Ascending aorta (tissue), 2 donors: ENCODE data around the gene CRIP3. TPM values are rescaled to one million over a fixed set of nuclear protein-coding genes. Genes with fewer than 3 reads are reported as not detected.
A peak's percentile ranks its signal among the peaks of the same experiment; 100 is the strongest.

Experiments used
- DNase-seq, 2 donors: peaks; one replicate each; pipeline ENCODE4 v3.0.0-alpha.2; 2019; ENCODE audit warnings: low spot score in 2 of 2
- H3K27ac ChIP-seq, 2 donors: fragments of 200-600 bp; sonication (generic); one replicate each; pipeline ENCODE4 v1.5.1; 2016 to 2017; ENCODE audit warnings: mild to moderate bottlenecking in 1 of 2
- H3K27me3 ChIP-seq: fragments of 200-600 bp; sonication (generic); one replicate; pipeline ENCODE4 v1.5.1; 2017
- H3K36me3 ChIP-seq, 2 donors: fragments of 200-600 bp; sonication (generic); one replicate each; pipeline ENCODE4 v1.5.1; 2016
- H3K4me1 ChIP-seq, 2 donors: fragments of 200-600 bp; sonication (generic); one replicate each; pipeline ENCODE4 v1.5.1; 2016 to 2017; ENCODE audit warnings: mild to moderate bottlenecking in 1 of 2
- H3K4me3 ChIP-seq, 2 donors: fragments of 200-600 bp; sonication (generic); one replicate each; pipeline ENCODE4 v1.5.1; 2016 to 2017; ENCODE audit warnings: mild to moderate bottlenecking in 1 of 2
- H3K9me3 ChIP-seq, 2 donors: fragments of 200-600 bp; sonication (generic); one replicate each; pipeline ENCODE4 v1.5.1; 2016
- CTCF ChIP-seq, 3 experiments: fragments of 200-600 bp in 2 of 3; fragments of 450-650 bp in 1 of 3; sonication (generic) in 2 of 3; IDR thresholded peaks; one replicate each; pipeline ENCODE4 v1.5.1; 2016 to 2019; ENCODE audit warnings: antibody characterized with exemption in 3 of 3, mild to moderate bottlenecking in 1 of 3, moderate library complexity in 1 of 3
- intact Hi-C: fragments of 100-400 bp; cut with DNase I; formaldehyde crosslinking; loops from one replicate; pipeline ENCODE4 v1.15.1; 2023
- total RNA-seq: library from RNA; depleted of rRNA; stranded (reverse); fragments of >200 nt; gene quantifications from one replicate; pipeline ENCODE4 v1.1.0, GENCODE V29; 2016

CRIP3 gene
- total RNA-seq, 1 donor from 2014 or later = not detected

GRCh38 chr6:43276577-43277305 is 31.9 kb downstream of the CRIP3 start:
- H3K36me3 ChIP-seq = no peaks in the 10 kb centered on the region
- no peak for DNase-seq
- H3K27me3 ChIP-seq = peaks cover 5% of the 10 kb centered on the region
- no peak overlapping the region for H3K27ac ChIP-seq
- no peak overlapping the region for H3K4me3 ChIP-seq
- intact Hi-C loops = no loop called here
- H3K4me1 ChIP-seq = peaks cover 6 to 9% of the 10 kb centered on the region in 2 donors
- H3K9me3 ChIP-seq = no peaks in the 10 kb centered on the region
- TF ChIP-seq CTCF (IDR thresholded peaks at IDR 0.05) = no peak

- TF ChIP-seq CTCF (IDR thresholded peaks at IDR 0.05) = no peak
- Histone ChIP-seq H3K27ac (no peak overlapping the region), H3K36me3 (no peaks in the 10 kb centered on the region), H3K9me3 (no peaks in the 10 kb centered on the region), H3K4me1 (peaks cover 6 to 9% of the 10 kb centered on the region in 2 donors), H3K4me3 (peak overlapping the region; percentile 40 to 68), H3K27me3 (peaks cover 5% of the 10 kb centered on the region)
- no peak for DNase-seq
- intact Hi-C loops = no loop called here
These were observed 32.6 kb downstream of the CRIP3 start for GRCh38 chr6:43275801-43276576.

- no peaks in the 10 kb centered on the region for H3K36me3 ChIP-seq
- intact Hi-C loops = no loop called here
- peaks cover 5% of the 10 kb centered on the region for H3K27me3 ChIP-seq
- H3K4me1 ChIP-seq = peaks cover 6 to 9% of the 10 kb centered on the region in 2 donors
- H3K27ac ChIP-seq = no peak overlapping the region
- DNase-seq = no peak
- TF ChIP-seq CTCF (IDR thresholded peaks at IDR 0.05) = no peak
- no peaks in the 10 kb centered on the region for H3K9me3 ChIP-seq
- H3K4me3 ChIP-seq = peak overlapping the region; percentile 40 to 68
These were observed 33.6 kb downstream of the CRIP3 start for GRCh38 chr6:43274916-43275597.

DNA sequence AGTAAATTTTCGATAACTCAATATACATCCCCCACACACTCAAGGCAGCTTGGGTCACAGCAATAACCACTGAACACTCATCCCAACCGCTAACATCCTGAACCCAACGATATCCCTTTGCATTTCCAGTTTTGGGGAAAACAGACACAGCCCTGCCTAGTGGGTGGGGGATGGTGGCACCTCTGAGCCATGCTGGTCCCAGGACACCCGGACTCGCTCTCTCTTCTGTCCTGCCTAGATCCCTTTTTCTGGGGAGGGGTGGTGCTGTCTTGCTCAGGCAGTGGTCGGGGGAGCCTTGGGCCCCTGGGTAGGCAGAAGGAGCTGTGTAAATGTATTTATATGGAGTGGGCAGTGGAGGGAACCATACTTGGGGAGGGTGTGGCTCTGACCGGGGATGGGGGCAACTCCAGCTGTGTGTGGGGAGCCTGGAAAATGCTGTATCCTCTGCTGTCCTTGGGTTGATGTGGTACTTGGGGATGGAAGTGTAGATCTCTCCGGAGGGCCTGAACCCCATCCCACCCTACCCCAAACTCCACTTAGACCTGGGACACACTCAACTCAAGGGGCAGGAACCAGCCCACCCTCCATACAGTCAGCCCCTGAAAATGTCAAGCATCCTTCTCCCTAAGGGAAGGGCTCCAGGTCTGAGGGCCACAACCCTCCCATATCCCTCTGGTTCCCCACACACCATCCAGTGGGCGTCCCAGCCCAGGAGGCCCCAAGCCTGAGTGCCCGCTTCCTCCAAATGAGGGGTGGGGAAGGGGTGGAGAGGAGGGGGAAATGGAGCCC is 34.3 kb downstream of the CRIP3 start:
- no peaks in the 10 kb centered on the region for H3K9me3 ChIP-seq
- peaks cover 6 to 9% of the 10 kb centered on the region in 2 donors for H3K4me1 ChIP-seq
- TF ChIP-seq CTCF (IDR thresholded peaks at IDR 0.05) = no peak
- no peak overlapping the region for H3K27ac ChIP-seq
- H3K36me3 ChIP-seq = no peaks in the 10 kb centered on the region
- DNase-seq = no peak
- peaks cover 12% of the 10 kb centered on the region for H3K27me3 ChIP-seq
- intact Hi-C loops = no loop called here
- no peak overlapping the region for H3K4me3 ChIP-seq

DNA sequence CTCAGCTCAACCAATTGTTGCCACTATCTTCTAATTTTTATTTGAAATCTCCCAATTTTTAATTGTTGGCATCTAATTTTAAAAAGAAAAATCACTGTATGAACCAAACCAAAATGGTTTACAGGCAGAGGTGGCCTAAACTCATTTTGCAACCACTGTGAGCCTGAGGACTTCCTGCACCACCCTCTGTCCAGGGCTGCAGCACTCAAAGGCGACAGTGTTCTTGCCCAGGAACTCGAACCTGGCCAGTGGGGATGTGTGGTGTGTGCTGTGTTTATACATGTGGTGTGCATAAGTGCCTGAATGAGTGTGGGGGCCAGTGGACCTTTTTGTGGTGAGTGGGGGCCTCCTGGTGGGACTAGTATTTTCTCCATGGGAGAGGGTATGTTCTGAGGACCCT is 34.9 kb downstream of the CRIP3 start:
- no peak overlapping the region for H3K27ac ChIP-seq
- no peak overlapping the region for H3K4me3 ChIP-seq
- H3K9me3 ChIP-seq = no peaks in the 10 kb centered on the region
- intact Hi-C loops = no loop called here
- H3K36me3 ChIP-seq = no peaks in the 10 kb centered on the region
- peaks cover 12% of the 10 kb centered on the region for H3K27me3 ChIP-seq
- no peak for TF ChIP-seq CTCF (IDR thresholded peaks at IDR 0.05)
- peaks cover 6 to 9% of the 10 kb centered on the region in 2 donors for H3K4me1 ChIP-seq
- no peak for DNase-seq
